HG02870 (cell line): ENCODE measurements around the gene DIPK1B.
"Not testable (repeated sequence)": the region's sequence is repeated elsewhere in the genome, so short reads cannot be mapped to it uniquely, and the experiment has no call there.

Experiments
- ATAC-seq: cut with Tn5 transposase; IDR thresholded peaks from one replicate; pipeline ENCODE4 v1.9.1; 2021; ENCODE audit warnings: mild to moderate bottlenecking, moderate library complexity; ENCODE audit not compliant: unreplicated experiment

The DIPK1B gene

GRCh38 chr9:136748666-136749611, 36.6 kb downstream of the DIPK1B start:
- ATAC-seq: no peak

- ATAC-seq: no peak
These were observed 38.2 kb downstream of the DIPK1B start for GRCh38 chr9:136750526-136750925.

- no peak for ATAC-seq
These were observed 38.9 kb downstream of the DIPK1B start for GRCh38 chr9:136751244-136751643.

GRCh38 chr9:136751814-136752213, 39.4 kb downstream of the DIPK1B start:
- ATAC-seq: no peak

GRCh38 chr9:136753371-136754058, 41.1 kb downstream of the DIPK1B start:
- no peak for ATAC-seq

- ATAC-seq: no peak
These were observed 41.7 kb downstream of the DIPK1B start for GRCh38 chr9:136754059-136754572.

- ATAC-seq: no peak
These were observed 42.4 kb downstream of the DIPK1B start for GRCh38 chr9:136754626-136755301.

- not testable (repeated sequence) for ATAC-seq
These were observed 43.1 kb downstream of the DIPK1B start for GRCh38 chr9:136755302-136756133.

GRCh38 chr9:136756134-136756438, 43.7 kb downstream of the DIPK1B start:
- ATAC-seq: no peak

- no peak for ATAC-seq
These were observed 44.5 kb downstream of the DIPK1B start for GRCh38 chr9:136756836-136757235.

GRCh38 chr9:136757328-136757727, 45.0 kb downstream of the DIPK1B start:
- ATAC-seq: no peak

- no peak for ATAC-seq
These were observed 45.4 kb downstream of the DIPK1B start for GRCh38 chr9:136757751-136758140.

- ATAC-seq: no peak
These were observed 46.6 kb downstream of the DIPK1B start for GRCh38 chr9:136759001-136759400.

- ATAC-seq: no peak
These were observed 47.3 kb downstream of the DIPK1B start for GRCh38 chr9:136759436-136760325.

GRCh38 chr9:136760424-136760823, 48.1 kb downstream of the DIPK1B start:
- no peak for ATAC-seq

GRCh38 chr9:136760834-136761544, 48.6 kb downstream of the DIPK1B start:
- ATAC-seq: not testable (repeated sequence)

- ATAC-seq: no peak
These were observed 49.2 kb downstream of the DIPK1B start for GRCh38 chr9:136761545-136761981.

- ATAC-seq: no peak
These were observed 49.9 kb downstream of the DIPK1B start for GRCh38 chr9:136762221-136762691.
